SK-N-SH (cell line): ENCODE data around the gene CCL23. TPM values are rescaled to one million over a fixed set of nuclear protein-coding genes. Genes with fewer than 3 reads are reported as not detected.

Source experiments
- CTCF ChIA-PET: fragments of 300-600, 350-600 bp; formaldehyde crosslinking; extraction: SDS; loops from one replicate; lab custom pipeline; 2021; lab: Yijun Ruan, JAX
- POLR2A ChIA-PET: fragments of 350-600 bp; sonication (Branson Sonifier 250); formaldehyde crosslinking; extraction: SDS; loops from one replicate; lab custom pipeline; 2020; ENCODE audit warnings: antibody characterized with exemption, inconsistent platforms; lab: Yijun Ruan, JAX
- DNase-seq: peaks from one replicate; pipeline ENCODE4 v3.0.0; 2012
- H2AFZ ChIP-seq: fragments of 200-600 bp; sonication (generic); 2 replicates; pipeline ENCODE4 v1.8.1; 2016; ENCODE audit warnings: antibody characterized with exemption, mild to moderate bottlenecking, low read depth
- H3F3A ChIP-seq: fragments of 200-600 bp; sonication (generic); replicated peaks from 2 replicates; pipeline ENCODE3; 2016; ENCODE audit warnings: antibody characterized with exemption, mild to moderate bottlenecking; ENCODE audit not compliant: insufficient read depth
- H3K27ac ChIP-seq, 2 experiments: fragments of 200-500 bp in 1 of 2; fragments of 200-600 bp in 1 of 2; sonication (Bioruptor generic) in 1 of 2; sonication (generic), shearing (Covaris generic) in 1 of 2; 2 replicates each; pipeline versions ENCODE4 v1.5.1 to v1.6.1; 2014 to 2016; ENCODE audit warnings: low read depth in 2 of 2, inconsistent platforms in 1 of 2, low read length in 1 of 2, mild to moderate bottlenecking in 1 of 2, mixed read lengths in 1 of 2
- H3K27me3 ChIP-seq: fragments of 200-600 bp; sonication (generic), shearing (Covaris generic); 2 replicates; pipeline ENCODE4 v1.6.1; 2016; ENCODE audit warnings: mixed run types; ENCODE audit not compliant: insufficient read depth
- H3K36me3 ChIP-seq, 2 experiments: fragments of 200-500 bp in 1 of 2; fragments of 200-600 bp in 1 of 2; sonication (Bioruptor generic) in 1 of 2; sonication (generic) in 1 of 2; replicated peaks in 1 of 2; 2 replicates each; pipeline versions ENCODE3 to v1.5.1; 2014 to 2016; ENCODE audit warnings: low read length in 1 of 2, mild to moderate bottlenecking in 1 of 2; ENCODE audit not compliant: insufficient read depth in 2 of 2, control insufficient read depth in 1 of 2
- H3K4me1 ChIP-seq, 2 experiments: fragments of 200-500 bp in 1 of 2; fragments of 200-600 bp in 1 of 2; sonication (Bioruptor generic) in 1 of 2; sonication (generic), shearing (Covaris generic) in 1 of 2; 2 replicates each; pipeline versions ENCODE4 v1.5.1 to v1.6.1; 2014 to 2016; ENCODE audit warnings: low read depth in 1 of 2, low read length in 1 of 2, mixed run types in 1 of 2; ENCODE audit not compliant: insufficient read depth in 2 of 2, control insufficient read depth in 1 of 2
- H3K4me2 ChIP-seq: fragments of 200-600 bp; sonication (generic), shearing (Covaris generic); 2 replicates; pipeline ENCODE4 v1.6.1; 2017; ENCODE audit warnings: mixed run types
- H3K4me3 ChIP-seq, 2 experiments: fragments of 200-500 bp in 1 of 2; fragments of 200-600 bp in 1 of 2; sonication (Bioruptor generic) in 1 of 2; sonication (generic), shearing (Covaris generic) in 1 of 2; 2 replicates each; pipeline versions ENCODE4 v1.5.1 to v1.8.1; 2014 to 2016; ENCODE audit warnings: low read depth in 2 of 2, inconsistent platforms in 1 of 2, low read length in 1 of 2, mild to moderate bottlenecking in 1 of 2, mixed read lengths in 1 of 2, moderate library complexity in 1 of 2
- H3K79me2 ChIP-seq: fragments of 200-600 bp; sonication (generic); 2 replicates; pipeline ENCODE4 v1.8.1; 2017; ENCODE audit warnings: mild to moderate bottlenecking; ENCODE audit not compliant: insufficient read depth
- H3K9ac ChIP-seq: fragments of 200-600 bp; sonication (generic); 2 replicates; pipeline ENCODE4 v1.6.1; 2017; ENCODE audit warnings: mixed run types
- H3K9me2 ChIP-seq: fragments of 200-600 bp; sonication (generic); 2 replicates; pipeline ENCODE4 v1.6.1; 2017; ENCODE audit warnings: mixed run types
- H3K9me3 ChIP-seq: fragments of 200-600 bp; sonication (generic); 2 replicates; pipeline ENCODE4 v1.6.1; 2017; ENCODE audit warnings: mixed run types, mild to moderate bottlenecking, moderate library complexity
- H4K20me1 ChIP-seq: fragments of 200-600 bp; sonication (generic); 2 replicates; pipeline ENCODE4 v1.6.1; 2017; ENCODE audit warnings: mild to moderate bottlenecking, mixed run types; ENCODE audit not compliant: insufficient read depth
- EP300 ChIP-seq, 2 experiments: IDR thresholded peaks; 2 replicates each; pipeline versions ENCODE4 v1.4.0 to v1.6.1; 2012; ENCODE audit warnings: borderline replicate concordance in 1 of 2, low read depth in 1 of 2, low read length in 1 of 2
- EZH2phosphoT487 ChIP-seq: fragments of 200-600 bp; sonication (generic); IDR thresholded peaks from 2 replicates; pipeline ENCODE4 v1.6.1; 2017; ENCODE audit warnings: low read depth, mixed run types, mild to moderate bottlenecking, antibody characterized with exemption, moderate library complexity, borderline replicate concordance
- FOXJ3 ChIP-seq: sonication (generic); formaldehyde crosslinking; IDR thresholded peaks from 2 replicates; pipeline ENCODE4 v1.5.1; 2020; ENCODE audit warnings: mild to moderate bottlenecking, missing genetic modification reagents
- FOXM1 ChIP-seq: IDR thresholded peaks from 2 replicates; pipeline ENCODE4 v1.4.0; 2012; ENCODE audit warnings: low read depth, mild to moderate bottlenecking
- IRF3 ChIP-seq: fragments of 150-350 bp; IDR thresholded peaks from 2 replicates; pipeline ENCODE4 v1.6.1; 2016; ENCODE audit warnings: mild to moderate bottlenecking, low read depth, low read length
- JUND ChIP-seq: IDR thresholded peaks from 2 replicates; pipeline ENCODE4 v1.4.0; 2012
- MEF2A ChIP-seq: IDR thresholded peaks from 2 replicates; pipeline ENCODE4 v1.4.0; 2012; ENCODE audit warnings: low read depth, borderline replicate concordance
- NFIC ChIP-seq: IDR thresholded peaks from 2 replicates; pipeline ENCODE4 v1.4.0; 2012; ENCODE audit warnings: borderline replicate concordance
- NRF1 ChIP-seq: IDR thresholded peaks from 2 replicates; pipeline ENCODE4 v1.6.1; 2012; ENCODE audit warnings: low read depth, mild to moderate bottlenecking, low read length
- RAD21 ChIP-seq: IDR thresholded peaks from 2 replicates; pipeline ENCODE4 v1.6.1; 2012; ENCODE audit warnings: mild to moderate bottlenecking, low read length
- RCOR1 ChIP-seq: fragments of 150-350 bp; IDR thresholded peaks from 2 replicates; pipeline ENCODE4 v1.6.1; 2017; ENCODE audit warnings: antibody characterized with exemption, low read length
- RFX5 ChIP-seq: IDR thresholded peaks from 2 replicates; pipeline ENCODE4 v1.6.1; 2012; ENCODE audit warnings: mild to moderate bottlenecking, improper control_type of control experiment, low read length
- SMC3 ChIP-seq: IDR thresholded peaks from 2 replicates; pipeline ENCODE4 v1.6.1; 2012; ENCODE audit warnings: low read depth, low read length, improper control_type of control experiment
- TAF1 ChIP-seq: IDR thresholded peaks from 2 replicates; pipeline ENCODE4 v1.6.1; 2012; ENCODE audit warnings: low read depth, mild to moderate bottlenecking, low read length, moderate library complexity, borderline replicate concordance
- TCF12 ChIP-seq: IDR thresholded peaks from 2 replicates; pipeline ENCODE4 v1.4.0; 2012
- YY1 ChIP-seq: IDR thresholded peaks from 2 replicates; pipeline ENCODE4 v1.4.0; 2012; ENCODE audit warnings: low read depth, mild to moderate bottlenecking
- WGBS: methylation state at CpG from one replicate; pipeline ENCODE4 v1.1.6; 2017; ENCODE audit warnings: low lambda C conversion rate; 5-methylcytosine and 5-hydroxymethylcytosine counted together
- polyA plus RNA-seq, 3 experiments: library from polyadenylated mRNA; depleted of rRNA; stranded (reverse); fragments of >200 nt; gene quantifications; 2 replicates each; pipeline ENCODE4 v1.2.3, GENCODE V29; 2012
- TF ChIP-seq, protein P1 (sequence below): fragments of 150-350 bp; IDR thresholded peaks from 2 replicates; pipeline ENCODE4 v1.6.1; 2017; ENCODE audit warnings: antibody characterized with exemption, low read length, low read depth, borderline replicate concordance
- TF ChIP-seq, protein P2 (sequence below): IDR thresholded peaks from 2 replicates; pipeline ENCODE4 v1.4.0; 2012; ENCODE audit warnings: low read depth, borderline replicate concordance

CCL23 gene
- polyA plus RNA-seq, 1 of the 3 experiments (the other 2 are of a cell fraction): not detected

- Histone ChIP-seq H3K9me3 (no peaks in the 10 kb centered on the region), H3K4me1 (no peaks in the 10 kb centered on the region), H4K20me1 (no peaks in the 10 kb centered on the region), H3K9ac (no peak overlapping the region), H3K4me2 (no peak overlapping the region), H3K4me3 (no peak overlapping the region), H3K27me3 (peaks cover 33% of the 10 kb centered on the region; the same call in 1 of the 2 replicates), H3K36me3 (no peaks in the 10 kb centered on the region), H3K9me2 (no peaks in the 10 kb centered on the region), H3K79me2 (no peaks in the 10 kb centered on the region), H3F3A (no peaks in the 10 kb centered on the region), H3K27ac (no peak overlapping the region), H2AFZ (no peak overlapping the region)
- 15% methylated on average over 3 of the region's 3 CpGs for WGBS
- DNase-seq: no peak
- TF ChIP-seq JUND (no peak), EZH2phosphoT487 (no peak), NRF1 (no peak), IRF3 (no peak), FOXM1 (no peak), SMC3 (no peak), RFX5 (no peak), FOXJ3 (CRISPR knock-in tag) (no peak), NFIC (no peak), TCF12 (no peak), EP300 (IDR thresholded peaks at IDR 0.05; ENCODE audit: borderline replicate concordance in 1 of 2, low read depth in 1 of 2, low read length in 1 of 2) (no peak), MEF2A (no peak), TAF1 (no peak), RAD21 (no peak), RCOR1 (no peak), YY1 (no peak)
- TF ChIP-seq, protein P1, sequence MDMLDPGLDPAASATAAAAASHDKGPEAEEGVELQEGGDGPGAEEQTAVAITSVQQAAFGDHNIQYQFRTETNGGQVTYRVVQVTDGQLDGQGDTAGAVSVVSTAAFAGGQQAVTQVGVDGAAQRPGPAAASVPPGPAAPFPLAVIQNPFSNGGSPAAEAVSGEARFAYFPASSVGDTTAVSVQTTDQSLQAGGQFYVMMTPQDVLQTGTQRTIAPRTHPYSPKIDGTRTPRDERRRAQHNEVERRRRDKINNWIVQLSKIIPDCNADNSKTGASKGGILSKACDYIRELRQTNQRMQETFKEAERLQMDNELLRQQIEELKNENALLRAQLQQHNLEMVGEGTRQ: no peak
- TF ChIP-seq, protein P2, sequence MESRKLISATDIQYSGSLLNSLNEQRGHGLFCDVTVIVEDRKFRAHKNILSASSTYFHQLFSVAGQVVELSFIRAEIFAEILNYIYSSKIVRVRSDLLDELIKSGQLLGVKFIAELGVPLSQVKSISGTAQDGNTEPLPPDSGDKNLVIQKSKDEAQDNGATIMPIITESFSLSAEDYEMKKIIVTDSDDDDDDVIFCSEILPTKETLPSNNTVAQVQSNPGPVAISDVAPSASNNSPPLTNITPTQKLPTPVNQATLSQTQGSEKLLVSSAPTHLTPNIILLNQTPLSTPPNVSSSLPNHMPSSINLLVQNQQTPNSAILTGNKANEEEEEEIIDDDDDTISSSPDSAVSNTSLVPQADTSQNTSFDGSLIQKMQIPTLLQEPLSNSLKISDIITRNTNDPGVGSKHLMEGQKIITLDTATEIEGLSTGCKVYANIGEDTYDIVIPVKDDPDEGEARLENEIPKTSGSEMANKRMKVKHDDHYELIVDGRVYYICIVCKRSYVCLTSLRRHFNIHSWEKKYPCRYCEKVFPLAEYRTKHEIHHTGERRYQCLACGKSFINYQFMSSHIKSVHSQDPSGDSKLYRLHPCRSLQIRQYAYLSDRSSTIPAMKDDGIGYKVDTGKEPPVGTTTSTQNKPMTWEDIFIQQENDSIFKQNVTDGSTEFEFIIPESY: no peak
- POLR2A ChIA-PET: no interaction called here
- CTCF ChIA-PET: interaction anchor here (1.1 to 5.2 kb wide), 3 partner anchors 9 to 169 kb away, joined by 3 to 59 read pairs (median 5); no protein-coding TSS in a partner anchor
These were observed 39.4 kb downstream of the CCL23 start for GRCh38 chr17:35978346-35978745.
